Measurements from ENCODE around the gene NPAS4.
"Not testable (repeated sequence)": the region's sequence is repeated elsewhere in the genome, so short reads cannot be mapped to it uniquely, and the experiment has no call there.

NPAS4 gene

GRCh38 chr11:66432597-66432996 lies 11.8 kb downstream of the NPAS4 start:
- Mint-ChIP-seq H3K4me3 (no peak overlapping the region), H3K27me3 (no peaks in the 10 kb centered on the region), H3K4me1 (peaks cover 5% of the 10 kb centered on the region), H3K27ac (no peak overlapping the region), H3K9me3 (no peaks in the 10 kb centered on the region), H3K36me3 (peaks cover 13% of the 10 kb centered on the region)

DNA sequence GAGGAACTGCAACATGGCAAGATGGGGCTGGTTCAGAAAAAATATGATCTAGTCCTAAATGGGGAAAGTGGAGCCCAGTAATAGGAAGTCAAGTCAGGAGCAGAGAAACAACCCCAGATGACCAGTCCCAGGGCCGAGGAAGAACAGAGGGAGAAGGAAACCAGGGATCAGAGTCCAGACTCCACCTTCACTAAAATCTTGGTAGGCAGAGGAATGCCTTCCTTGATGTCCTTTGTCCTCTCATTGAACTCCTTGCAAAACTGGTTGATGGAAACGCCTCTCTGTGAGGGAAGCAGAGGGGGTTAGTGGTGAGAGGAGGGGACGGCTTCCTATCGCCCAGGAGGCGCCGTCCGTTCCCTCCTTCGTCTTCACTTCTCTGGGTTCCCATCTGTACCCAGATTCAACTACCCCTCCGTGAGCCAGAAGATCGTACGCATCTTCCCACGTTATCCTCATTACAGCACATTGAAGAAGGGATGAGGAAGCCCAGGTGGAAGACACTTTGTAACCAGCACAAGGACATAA lies 17.2 kb downstream of the NPAS4 start:
- Mint-ChIP-seq H3K36me3 (peaks cover 7% of the 10 kb centered on the region), H3K4me3 (peak overlapping the region; percentile 96), H3K27me3 (no peaks in the 10 kb centered on the region), H3K27ac (peak overlapping the region; percentile 98), H3K9me3 (no peaks in the 10 kb centered on the region), H3K4me1 (peaks cover 9% of the 10 kb centered on the region)

DNA sequence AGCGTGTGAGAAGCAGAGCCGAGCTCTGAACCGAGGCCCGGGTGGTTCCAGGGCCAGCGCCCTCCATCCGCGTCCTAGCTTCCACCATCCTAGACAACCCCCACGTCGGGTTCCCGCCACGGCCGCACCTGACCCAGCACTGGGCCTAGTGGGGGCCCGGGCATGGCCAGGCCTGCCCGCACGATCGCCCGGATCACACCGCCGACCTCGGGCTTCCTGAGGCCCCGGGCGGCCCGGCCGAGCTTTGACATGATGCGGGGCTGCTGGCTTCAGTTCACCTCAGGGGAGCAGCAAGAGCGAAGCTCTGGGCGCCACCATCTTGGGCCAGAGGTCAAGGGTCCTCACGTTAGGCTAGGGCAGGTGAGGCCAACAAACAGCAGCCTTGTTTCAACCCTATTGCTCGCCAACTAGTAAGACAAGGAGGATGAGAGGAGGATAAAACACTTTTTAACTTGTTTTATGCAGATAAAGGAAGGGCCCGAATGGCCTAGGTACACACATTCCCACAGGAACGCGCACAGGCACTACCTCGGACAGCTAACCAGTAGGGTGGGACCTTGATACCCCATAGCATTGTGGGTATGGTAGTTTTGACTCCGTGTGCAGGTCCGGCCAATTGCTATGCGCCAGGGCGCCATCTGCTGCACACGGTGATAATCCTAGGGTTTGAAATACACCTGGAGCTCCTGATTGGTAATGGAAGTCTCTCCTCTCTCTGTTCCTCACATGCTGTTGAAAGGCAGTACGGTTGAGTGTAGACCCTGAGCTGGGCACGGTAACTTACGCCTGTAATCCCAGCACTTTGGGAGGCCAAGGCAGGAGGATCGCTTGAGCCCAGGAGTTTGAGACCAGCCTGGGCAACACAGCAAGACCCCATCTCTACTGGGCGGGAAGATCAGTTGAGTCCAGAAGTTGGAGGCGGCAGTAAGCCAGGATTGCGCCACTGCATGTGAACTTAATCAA lies 17.9 kb downstream of the NPAS4 start, which contains the start of gene MRPL11:
Gene MRPL11, minus strand, starts transcription at position 345 of the 963 bp plus-strand sequence. Its CDS starts 94 bp downstream, at position 251.
- Mint-ChIP-seq H3K9me3 (no peaks in the 10 kb centered on the region), H3K27me3 (no peaks in the 10 kb centered on the region), H3K4me3 (peak within 1 kb of the TSS; percentile 96), H3K27ac (peak within 1 kb of the TSS; percentile 98), H3K36me3 (peaks cover 7% of the 10 kb centered on the region), H3K4me1 (peaks cover 9% of the 10 kb centered on the region)

DNA sequence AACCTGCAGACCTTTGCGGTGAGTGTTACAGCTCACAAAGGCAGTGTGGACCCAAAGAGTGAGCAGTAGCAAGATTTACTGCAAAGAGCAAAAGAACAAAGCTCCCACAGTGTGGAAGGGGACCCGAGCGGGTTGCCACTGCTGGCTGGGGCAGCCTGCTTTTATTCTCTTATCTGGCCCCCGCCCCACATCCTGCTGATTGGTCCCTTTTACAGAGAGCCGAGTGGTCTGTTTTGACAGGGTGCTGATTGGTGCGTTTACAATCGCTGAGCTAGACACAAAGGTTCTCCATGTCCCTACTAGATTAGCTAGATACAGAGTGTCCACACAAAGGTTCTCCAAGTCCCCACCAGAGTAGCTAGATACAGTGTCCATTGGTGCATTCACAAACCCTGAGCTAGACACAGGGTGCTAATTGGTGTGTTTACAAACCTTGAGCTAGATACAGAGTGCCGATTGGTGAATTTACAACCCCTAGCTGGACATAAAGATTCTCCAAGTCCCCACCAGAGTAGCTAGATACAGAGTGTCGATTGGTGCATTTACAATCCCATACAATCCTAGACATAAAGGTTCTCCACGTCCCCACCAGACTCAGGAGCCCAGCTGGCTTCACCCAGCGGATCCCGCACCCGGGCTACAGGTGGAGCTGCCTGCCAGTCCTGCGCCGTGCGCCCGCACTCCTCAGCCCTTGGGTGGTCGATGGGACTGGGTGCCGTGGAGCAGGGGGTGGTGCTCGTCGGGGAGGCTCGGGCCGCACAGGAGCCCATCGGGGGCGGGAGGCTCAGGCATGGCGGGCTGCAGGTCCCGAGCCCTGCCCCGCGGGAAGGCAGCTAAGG lies 19.5 kb downstream of the NPAS4 start:
- not testable (repeated sequence) for H3K4me1 Mint-ChIP-seq, H3K27me3 Mint-ChIP-seq, H3K4me3 Mint-ChIP-seq, H3K9me3 Mint-ChIP-seq, H3K27ac Mint-ChIP-seq, H3K36me3 Mint-ChIP-seq

DNA sequence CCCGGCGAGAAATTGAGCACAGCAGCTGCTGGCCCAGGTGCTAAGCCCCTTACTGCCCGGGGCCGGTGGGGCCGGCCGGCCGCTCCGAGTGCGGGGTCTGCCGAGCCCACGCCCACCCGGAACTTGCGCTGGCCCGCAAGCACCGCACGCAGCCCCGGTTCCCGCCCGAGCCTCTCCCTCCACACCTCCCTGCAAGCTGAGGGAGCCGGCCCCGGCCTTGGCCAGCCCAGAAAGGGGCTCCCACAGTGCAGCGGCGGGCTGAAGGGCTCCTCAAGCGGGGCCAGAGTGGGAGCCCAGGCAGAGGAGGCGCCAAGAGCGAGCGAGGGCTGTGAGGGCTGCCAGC lies 20.1 kb downstream of the NPAS4 start:
- not testable (repeated sequence) for H3K36me3 Mint-ChIP-seq, H3K9me3 Mint-ChIP-seq, H3K27ac Mint-ChIP-seq, H3K4me1 Mint-ChIP-seq, H3K4me3 Mint-ChIP-seq, H3K27me3 Mint-ChIP-seq

DNA sequence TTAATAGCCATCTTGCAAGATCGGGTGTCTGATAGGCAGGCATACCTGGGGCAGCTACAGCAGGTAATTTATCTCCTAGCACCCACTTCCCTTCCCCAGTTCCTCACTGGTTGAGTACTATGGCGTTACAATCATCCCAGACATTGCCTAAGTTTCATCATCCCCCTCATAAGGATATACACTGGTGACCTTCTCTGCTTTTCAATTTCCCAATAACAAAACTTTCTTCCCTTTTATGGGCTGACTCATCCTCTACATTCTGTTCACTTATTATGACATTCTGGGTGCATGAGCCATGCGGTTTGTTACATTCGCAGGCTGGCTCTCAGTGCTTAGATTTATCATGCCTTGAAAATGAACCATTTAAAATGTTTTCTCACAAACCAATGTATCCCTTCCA lies 22.8 kb downstream of the NPAS4 start:
- no peak overlapping the region for H3K4me3 Mint-ChIP-seq
- no peaks in the 10 kb centered on the region for H3K36me3 Mint-ChIP-seq
- H3K27me3 Mint-ChIP-seq, result no peaks in the 10 kb centered on the region
- H3K27ac Mint-ChIP-seq, result no peak overlapping the region
- H3K4me1 Mint-ChIP-seq, result peaks cover 3% of the 10 kb centered on the region
- H3K9me3 Mint-ChIP-seq, result no peaks in the 10 kb centered on the region

- H3K9me3 Mint-ChIP-seq, result no peaks in the 10 kb centered on the region
- no peaks in the 10 kb centered on the region for H3K27me3 Mint-ChIP-seq
- no peak overlapping the region for H3K27ac Mint-ChIP-seq
Measured at GRCh38 chr11:66447012-66447411, 26.2 kb downstream of the NPAS4 start.

DNA sequence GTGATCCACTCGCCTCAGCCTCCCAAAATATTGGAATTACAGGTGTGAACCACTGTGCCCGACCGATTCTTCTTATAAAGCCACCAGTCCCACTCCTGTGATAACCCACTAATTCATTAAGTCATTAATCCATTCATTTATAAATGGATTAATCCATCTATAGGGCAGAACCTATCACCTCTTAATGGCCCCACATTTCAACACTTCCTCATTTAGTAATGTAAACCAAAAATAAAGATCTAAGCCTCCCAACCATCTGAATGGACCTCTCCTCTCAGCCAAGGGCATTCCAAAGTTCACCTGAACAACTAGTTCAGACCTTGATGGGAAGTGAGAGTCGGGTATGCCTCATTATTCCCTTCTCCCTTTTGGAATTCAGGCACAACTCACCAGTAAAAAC lies 27.7 kb downstream of the NPAS4 start:
- no peaks in the 10 kb centered on the region for H3K4me1 Mint-ChIP-seq
- H3K27ac Mint-ChIP-seq, result no peak overlapping the region
- H3K27me3 Mint-ChIP-seq, result no peaks in the 10 kb centered on the region
- H3K36me3 Mint-ChIP-seq, result no peaks in the 10 kb centered on the region
- H3K9me3 Mint-ChIP-seq, result no peaks in the 10 kb centered on the region
- no peak overlapping the region for H3K4me3 Mint-ChIP-seq

More at GRCh38 chr11:66447012-66447411, 26.2 kb downstream of the NPAS4 start:
- Mint-ChIP-seq H3K4me3 (no peak overlapping the region), H3K4me1 (no peaks in the 10 kb centered on the region), H3K36me3 (no peaks in the 10 kb centered on the region)

GRCh38 chr11:66450560-66450959 lies 29.7 kb downstream of the NPAS4 start:
- peaks cover 17% of the 10 kb centered on the region for H3K4me1 Mint-ChIP-seq
- no peaks in the 10 kb centered on the region for H3K9me3 Mint-ChIP-seq
- H3K4me3 Mint-ChIP-seq, result no peak overlapping the region
- H3K36me3 Mint-ChIP-seq, result no peaks in the 10 kb centered on the region
- H3K27ac Mint-ChIP-seq, result no peak overlapping the region
- H3K27me3 Mint-ChIP-seq, result no peaks in the 10 kb centered on the region

GRCh38 chr11:66451663-66452062 lies 30.8 kb downstream of the NPAS4 start:
- Mint-ChIP-seq H3K27ac (no peak overlapping the region), H3K4me1 (peaks cover 17% of the 10 kb centered on the region), H3K36me3 (no peaks in the 10 kb centered on the region), H3K27me3 (no peaks in the 10 kb centered on the region), H3K4me3 (no peak overlapping the region), H3K9me3 (no peaks in the 10 kb centered on the region)

GRCh38 chr11:66454247-66454646 lies 33.4 kb downstream of the NPAS4 start:
- H3K27me3 Mint-ChIP-seq, result no peaks in the 10 kb centered on the region
- no peak overlapping the region for H3K4me3 Mint-ChIP-seq
- H3K36me3 Mint-ChIP-seq, result no peaks in the 10 kb centered on the region
- no peaks in the 10 kb centered on the region for H3K9me3 Mint-ChIP-seq
- peaks cover 17% of the 10 kb centered on the region for H3K4me1 Mint-ChIP-seq
- no peak overlapping the region for H3K27ac Mint-ChIP-seq

- Mint-ChIP-seq H3K27me3 (no peaks in the 10 kb centered on the region), H3K36me3 (no peaks in the 10 kb centered on the region), H3K9me3 (no peaks in the 10 kb centered on the region), H3K4me3 (no peak overlapping the region), H3K4me1 (peaks cover 17% of the 10 kb centered on the region), H3K27ac (no peak overlapping the region)
Measured at GRCh38 chr11:66454828-66455227, 34.0 kb downstream of the NPAS4 start.

DNA sequence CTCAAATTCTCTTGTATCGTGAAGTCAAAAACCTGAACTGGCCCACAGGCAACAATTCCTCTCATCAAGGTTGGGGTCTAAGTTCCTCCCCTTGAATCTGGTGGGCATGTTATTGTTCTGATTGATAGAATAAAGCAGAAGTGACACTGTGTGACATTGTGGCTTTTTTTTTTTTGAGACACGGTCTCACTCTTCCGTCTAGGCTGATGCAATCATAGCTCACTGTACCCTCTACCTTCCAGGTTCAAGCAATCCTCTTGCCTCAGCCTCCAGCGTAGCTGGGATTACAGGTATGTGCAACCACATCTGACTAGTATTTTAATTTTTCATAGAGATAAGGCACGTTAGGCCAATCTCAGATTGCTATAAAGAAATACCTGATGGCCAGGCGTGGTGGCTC lies 37.0 kb downstream of the NPAS4 start:
- no peaks in the 10 kb centered on the region for H3K36me3 Mint-ChIP-seq
- no peaks in the 10 kb centered on the region for H3K27me3 Mint-ChIP-seq
- H3K4me3 Mint-ChIP-seq, result no peak overlapping the region
- no peak overlapping the region for H3K27ac Mint-ChIP-seq
- H3K4me1 Mint-ChIP-seq, result peaks cover 20% of the 10 kb centered on the region
- H3K9me3 Mint-ChIP-seq, result no peaks in the 10 kb centered on the region

- Mint-ChIP-seq H3K27me3 (no peaks in the 10 kb centered on the region), H3K4me3 (no peak overlapping the region), H3K9me3 (no peaks in the 10 kb centered on the region), H3K36me3 (no peaks in the 10 kb centered on the region), H3K4me1 (peaks cover 20% of the 10 kb centered on the region), H3K27ac (no peak overlapping the region)
Measured at GRCh38 chr11:66459138-66459778, 38.4 kb downstream of the NPAS4 start.

- H3K36me3 Mint-ChIP-seq, result no peaks in the 10 kb centered on the region
Measured at GRCh38 chr11:66462010-66462409, 41.2 kb downstream of the NPAS4 start.

More at GRCh38 chr11:66462010-66462409, 41.2 kb downstream of the NPAS4 start:
- Mint-ChIP-seq H3K4me1 (peaks cover 9% of the 10 kb centered on the region), H3K27ac (no peak overlapping the region), H3K4me3 (no peak overlapping the region), H3K9me3 (no peaks in the 10 kb centered on the region), H3K27me3 (no peaks in the 10 kb centered on the region)

Data from activated naive CD4-positive, alpha-beta T cell treated with anti-CD3 and anti-CD28 coated beads, Interleukin-2, amount 50 U/mL, for 24 hours (primary cell).